Fibroblast of the aortic adventitia (primary cell): ENCODE results near the gene CD83. TPM values are rescaled to one million over a fixed set of nuclear protein-coding genes. Genes with fewer than 3 reads are reported as not detected.
"Not testable (repeated sequence)": the region's sequence is repeated elsewhere in the genome, so short reads cannot be mapped to it uniquely, and the experiment has no call there.

Experiments used
- DNase-seq: peaks from one replicate; pipeline ENCODE4 v3.0.0-alpha.2; 2010; ENCODE audit warnings: low read depth
- H3K4me3 ChIP-seq: 2 replicates; pipeline ENCODE4 v1.5.1; 2011; ENCODE audit warnings: low read depth, mild to moderate bottlenecking, control low read depth, low read length, moderate library complexity
- CTCF ChIP-seq: IDR thresholded peaks from 2 replicates; pipeline ENCODE4 v1.5.1; 2011; ENCODE audit warnings: mild to moderate bottlenecking, low read length, control low read depth, inconsistent platforms; ENCODE audit not compliant: insufficient read depth
- total RNA-seq: library from RNA; depleted of rRNA; stranded (reverse); fragments of >200 nt; gene quantifications from 2 replicates; pipeline ENCODE4 v1.2.3, GENCODE V29; 2012; ENCODE audit warnings: low replicate concordance

Gene CD83
- total RNA-seq = 1.4 and 2.9 TPM in 2 replicates

- peak within 1 kb of the TSS; percentile 69 for H3K4me3 ChIP-seq
- no peak for TF ChIP-seq CTCF
- DNase-seq = peak; percentile 22
These were observed at the start of gene CD83 for GRCh38 chr6:14117158-14118090. CD83 (plus strand) TSS chr6:14117772; CDS start chr6:14117812, 40 bp downstream.

- no peak overlapping the region for H3K4me3 ChIP-seq
- TF ChIP-seq CTCF = no peak
- DNase-seq = peak; percentile 76
These were observed 49.4 kb upstream of the CD83 start for GRCh38 chr6:14068133-14068532.

DNA sequence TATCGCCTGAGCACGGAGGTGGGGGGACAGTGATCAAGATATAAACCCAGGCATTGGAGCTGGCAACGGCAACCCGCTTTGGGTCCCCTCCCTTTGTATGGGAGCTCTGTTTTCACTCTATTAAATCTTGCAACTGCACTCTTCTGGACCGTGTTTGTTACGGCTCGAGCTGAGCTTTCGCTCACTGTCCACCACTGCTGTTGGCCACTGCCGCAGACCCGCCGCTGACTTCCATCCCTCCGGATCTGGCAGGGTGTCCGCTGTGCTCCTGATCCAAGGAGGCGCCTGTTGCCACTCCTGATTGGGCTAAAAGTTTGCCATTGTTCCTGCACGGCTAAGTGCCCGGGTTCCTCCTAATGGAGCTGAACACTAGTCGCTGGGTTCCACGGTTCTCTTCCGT, 48.9 kb upstream of the CD83 start:
- TF ChIP-seq CTCF = no peak
- H3K4me3 ChIP-seq = no peak overlapping the region
- no peak for DNase-seq

DNA sequence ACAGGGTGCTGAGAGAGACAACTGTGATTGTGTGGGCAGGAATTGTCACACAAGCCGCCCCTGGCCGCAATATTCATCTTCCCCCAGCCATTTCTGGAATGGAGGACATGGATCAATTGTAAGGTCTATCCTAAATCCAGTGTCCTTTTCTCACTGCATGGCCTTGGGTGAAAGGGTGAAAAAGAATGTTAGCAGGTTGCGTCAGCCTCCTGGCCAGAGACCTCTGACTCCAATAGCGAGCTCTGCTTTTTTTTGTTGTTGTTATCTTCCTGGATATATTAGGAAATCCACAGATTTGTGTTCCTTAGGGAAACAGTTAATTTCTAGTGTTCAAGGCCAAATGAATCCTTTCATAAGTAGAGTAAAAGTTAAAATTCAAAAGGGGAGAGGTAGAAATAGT, 47.1 kb upstream of the CD83 start:
- DNase-seq = peak; percentile 25
- H3K4me3 ChIP-seq = no peak overlapping the region
- TF ChIP-seq CTCF = no peak

- no peak for TF ChIP-seq CTCF
- H3K4me3 ChIP-seq = no peak overlapping the region
- DNase-seq = peak; percentile 24
These were observed 45.5 kb upstream of the CD83 start for GRCh38 chr6:14072084-14072483.

- H3K4me3 ChIP-seq, DNase-seq: not testable (repeated sequence)
These were observed 43.8 kb upstream of the CD83 start for GRCh38 chr6:14073561-14074354.
